Nephron progenitor cell (in vitro differentiated cells): ENCODE data around the gene XYLT2.

Experiments
- DNase-seq: peaks from one replicate; pipeline ENCODE4 v3.0.0; 2021
- H3K27ac Mint-ChIP-seq: 2 replicates; pipeline ENCODE4 v1.8.0; 2021; ENCODE audit warnings: mild to moderate bottlenecking, moderate library complexity, mixed read lengths
- H3K27me3 Mint-ChIP-seq: 2 replicates; pipeline ENCODE4 v1.8.0; 2021; ENCODE audit warnings: mild to moderate bottlenecking, low read depth, mixed read lengths; ENCODE audit not compliant: poor library complexity
- H3K36me3 Mint-ChIP-seq: 2 replicates; pipeline ENCODE4 v1.8.0; 2021; ENCODE audit warnings: low read depth, mixed read lengths
- H3K4me1 Mint-ChIP-seq: 2 replicates; pipeline ENCODE4 v1.8.0; 2021; ENCODE audit warnings: mixed read lengths
- H3K4me3 Mint-ChIP-seq: 2 replicates; pipeline ENCODE4 v1.8.0; 2021; ENCODE audit warnings: mild to moderate bottlenecking, moderate library complexity, mixed read lengths
- H3K9me3 Mint-ChIP-seq: 2 replicates; pipeline ENCODE4 v1.8.0; 2021; ENCODE audit warnings: mild to moderate bottlenecking, moderate library complexity, mixed read lengths
- TF ChIP-seq, protein P1 (sequence below): fragments of 200-600 bp; sonication (generic); IDR thresholded peaks from 2 replicates; pipeline ENCODE4 v1.5.0; 2021; ENCODE audit warnings: antibody characterized with exemption

The XYLT2 gene

DNA sequence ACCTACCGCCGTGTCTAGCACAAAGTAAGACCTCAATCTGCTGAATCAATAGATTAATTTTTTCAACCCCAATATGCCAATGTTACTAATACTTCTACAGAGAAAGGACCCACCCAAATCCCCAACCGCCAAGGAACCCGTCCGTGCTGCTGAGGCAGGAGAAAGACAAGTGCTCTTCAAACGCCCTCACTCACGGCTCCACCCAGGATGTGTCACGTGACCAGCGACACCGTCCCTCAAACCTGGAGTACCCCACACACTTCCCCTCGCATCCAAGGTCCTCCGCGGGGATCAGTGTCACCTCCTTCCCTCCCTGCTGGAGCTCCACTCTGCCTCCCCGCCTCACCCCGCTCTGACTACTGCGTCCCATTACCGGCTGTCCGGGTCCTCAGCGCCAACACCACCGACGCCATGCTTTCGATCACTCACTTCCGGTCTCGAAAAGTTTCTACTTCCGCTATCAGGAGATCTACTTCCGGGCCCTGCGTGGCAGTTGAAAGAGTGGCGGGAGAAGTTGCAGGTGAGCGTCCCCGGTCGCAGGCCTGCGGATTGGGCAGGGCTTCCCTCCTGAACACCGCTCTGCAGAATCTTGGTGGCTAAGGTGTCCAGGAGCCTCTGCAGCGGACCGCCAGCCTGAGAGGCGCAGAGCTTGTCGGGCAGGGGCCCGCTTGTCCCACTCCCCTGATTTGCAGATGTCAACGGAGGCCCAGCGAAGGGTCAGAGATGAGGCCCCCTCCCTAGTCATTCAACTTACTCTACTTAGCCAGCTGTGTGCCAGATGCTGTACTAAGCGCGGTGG, 27.0 kb downstream of the XYLT2 start, which contains the start of the genes EME1 and MRPL27:
Gene EME1 (plus strand): TSS at position 472 of the 799 bp plus-strand sequence. CDS start 1,980 bp downstream, outside the sequence.
Gene MRPL27 (minus strand): TSS at position 427 of the 799 bp plus-strand sequence. CDS start 14 bp downstream, at position 413.
- H3K4me1 Mint-ChIP-seq = peaks cover 32% of the 10 kb centered on the region
- peaks cover 3% of the 10 kb centered on the region for H3K27me3 Mint-ChIP-seq
- H3K27ac Mint-ChIP-seq = peak within 1 kb of the TSS; percentile 99
- peak; percentile 74 for DNase-seq
- H3K36me3 Mint-ChIP-seq = peaks cover 37% of the 10 kb centered on the region
- TF ChIP-seq, protein P1, sequence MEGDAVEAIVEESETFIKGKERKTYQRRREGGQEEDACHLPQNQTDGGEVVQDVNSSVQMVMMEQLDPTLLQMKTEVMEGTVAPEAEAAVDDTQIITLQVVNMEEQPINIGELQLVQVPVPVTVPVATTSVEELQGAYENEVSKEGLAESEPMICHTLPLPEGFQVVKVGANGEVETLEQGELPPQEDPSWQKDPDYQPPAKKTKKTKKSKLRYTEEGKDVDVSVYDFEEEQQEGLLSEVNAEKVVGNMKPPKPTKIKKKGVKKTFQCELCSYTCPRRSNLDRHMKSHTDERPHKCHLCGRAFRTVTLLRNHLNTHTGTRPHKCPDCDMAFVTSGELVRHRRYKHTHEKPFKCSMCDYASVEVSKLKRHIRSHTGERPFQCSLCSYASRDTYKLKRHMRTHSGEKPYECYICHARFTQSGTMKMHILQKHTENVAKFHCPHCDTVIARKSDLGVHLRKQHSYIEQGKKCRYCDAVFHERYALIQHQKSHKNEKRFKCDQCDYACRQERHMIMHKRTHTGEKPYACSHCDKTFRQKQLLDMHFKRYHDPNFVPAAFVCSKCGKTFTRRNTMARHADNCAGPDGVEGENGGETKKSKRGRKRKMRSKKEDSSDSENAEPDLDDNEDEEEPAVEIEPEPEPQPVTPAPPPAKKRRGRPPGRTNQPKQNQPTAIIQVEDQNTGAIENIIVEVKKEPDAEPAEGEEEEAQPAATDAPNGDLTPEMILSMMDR = no peak
- no peaks in the 10 kb centered on the region for H3K9me3 Mint-ChIP-seq
- peak within 1 kb of the TSS; percentile 99 for H3K4me3 Mint-ChIP-seq

DNA sequence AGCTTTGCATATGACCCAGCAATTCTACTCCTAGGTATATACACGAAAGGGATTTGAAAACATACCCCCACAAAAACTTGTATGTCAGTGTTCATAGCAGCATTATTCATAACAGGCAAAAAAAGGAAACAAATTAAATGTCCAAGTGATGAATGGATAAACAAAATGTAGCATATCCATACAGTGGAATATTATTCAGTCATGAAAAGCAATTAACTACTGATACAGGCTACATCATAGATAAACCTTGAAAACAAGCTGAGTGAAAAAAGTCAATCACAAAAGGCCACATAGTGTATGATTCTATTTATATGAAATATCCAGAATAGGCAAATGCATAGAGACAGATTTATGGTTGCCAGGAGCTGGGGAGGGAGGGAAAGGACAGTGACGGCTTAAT, 27.8 kb downstream of the XYLT2 start:
- TF ChIP-seq, protein P1 = no peak
- Mint-ChIP-seq H3K27ac (no peak overlapping the region), H3K9me3 (no peaks in the 10 kb centered on the region), H3K4me3 (peak overlapping the region; percentile 99), H3K36me3 (peaks cover 29% of the 10 kb centered on the region), H3K4me1 (peaks cover 32% of the 10 kb centered on the region), H3K27me3 (no peaks in the 10 kb centered on the region)
- DNase-seq = no peak

DNA sequence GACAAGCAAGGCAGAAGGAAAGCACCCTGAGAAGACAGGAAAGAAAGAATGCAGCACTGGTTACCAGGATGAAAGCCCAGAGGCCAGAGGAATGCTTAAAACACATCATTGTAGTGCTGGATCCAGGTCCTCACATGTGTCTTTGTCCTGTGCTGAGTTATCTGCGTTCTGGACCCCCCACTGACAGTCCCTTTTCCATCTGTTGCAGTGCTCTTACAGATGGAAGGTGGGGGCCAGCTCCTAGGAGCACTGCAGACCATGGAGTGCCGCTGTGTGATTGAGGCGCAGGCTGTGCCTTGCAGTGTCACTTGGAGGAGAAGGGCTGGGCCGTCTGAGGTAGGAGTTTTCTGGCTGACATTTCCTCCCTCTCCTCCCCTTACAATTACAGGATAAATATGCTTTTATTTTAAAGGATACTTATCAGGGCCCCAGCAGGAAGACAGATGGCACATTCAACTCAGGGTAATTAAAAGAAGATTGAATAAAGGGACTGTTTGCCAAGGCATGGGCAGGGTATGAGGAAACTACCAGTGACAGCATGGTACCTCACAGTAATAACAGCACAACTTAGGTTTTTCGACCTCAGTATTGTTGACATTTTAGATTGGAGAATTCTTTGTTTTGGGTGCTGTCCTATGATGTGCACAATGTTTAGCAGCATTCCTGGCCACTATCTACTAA, 30.1 kb downstream of the XYLT2 start:
- Mint-ChIP-seq H3K9me3 (no peaks in the 10 kb centered on the region), H3K27me3 (no peaks in the 10 kb centered on the region), H3K27ac (no peak overlapping the region), H3K36me3 (peaks cover 10% of the 10 kb centered on the region), H3K4me1 (peaks cover 28% of the 10 kb centered on the region), H3K4me3 (no peak overlapping the region)
- TF ChIP-seq, protein P1 = no peak
- DNase-seq = no peak

DNA sequence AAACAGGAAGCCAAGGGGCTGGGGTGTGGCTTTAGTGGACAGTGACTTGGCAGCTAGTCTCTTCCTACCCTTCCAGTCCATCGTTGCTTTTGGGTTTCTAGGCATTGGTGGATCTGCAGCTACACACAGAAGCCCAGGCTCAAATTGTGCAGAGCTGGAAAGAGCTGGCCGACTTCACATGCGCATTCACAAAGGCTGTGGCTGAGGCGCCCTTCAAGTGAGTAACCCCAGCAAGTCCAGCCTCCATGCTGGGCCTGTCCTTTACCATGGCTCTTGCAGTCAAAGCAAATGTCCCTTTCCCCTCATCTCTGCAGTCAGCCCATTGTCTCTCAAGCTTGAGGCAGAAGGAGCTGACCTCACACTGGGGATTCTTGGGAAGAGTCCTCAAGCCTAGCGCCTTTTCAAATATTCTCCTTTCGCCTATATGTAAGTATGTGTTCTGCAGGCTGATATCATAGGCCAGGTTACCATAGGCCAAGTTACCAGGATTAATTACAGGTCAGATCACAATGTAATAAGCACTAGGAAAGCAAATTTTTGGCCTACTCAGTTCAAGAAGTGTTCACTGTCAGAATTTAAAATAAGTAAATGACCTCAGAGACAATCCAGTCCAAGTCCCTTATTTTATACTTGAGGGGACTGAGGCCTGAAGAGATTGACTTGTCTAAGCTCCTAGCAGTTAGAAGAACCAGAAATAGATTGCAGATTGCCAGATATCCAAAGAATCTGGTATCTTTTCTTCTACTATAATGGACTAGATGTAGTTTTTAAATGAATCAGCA, 33.6 kb downstream of the XYLT2 start:
- no peak overlapping the region for H3K4me3 Mint-ChIP-seq
- TF ChIP-seq, protein P1 = no peak
- H3K9me3 Mint-ChIP-seq = no peaks in the 10 kb centered on the region
- DNase-seq = no peak
- H3K27ac Mint-ChIP-seq = peak overlapping the region; percentile 51
- H3K27me3 Mint-ChIP-seq = no peaks in the 10 kb centered on the region
- H3K4me1 Mint-ChIP-seq = no peaks in the 10 kb centered on the region
- H3K36me3 Mint-ChIP-seq = peaks cover 20% of the 10 kb centered on the region

DNA sequence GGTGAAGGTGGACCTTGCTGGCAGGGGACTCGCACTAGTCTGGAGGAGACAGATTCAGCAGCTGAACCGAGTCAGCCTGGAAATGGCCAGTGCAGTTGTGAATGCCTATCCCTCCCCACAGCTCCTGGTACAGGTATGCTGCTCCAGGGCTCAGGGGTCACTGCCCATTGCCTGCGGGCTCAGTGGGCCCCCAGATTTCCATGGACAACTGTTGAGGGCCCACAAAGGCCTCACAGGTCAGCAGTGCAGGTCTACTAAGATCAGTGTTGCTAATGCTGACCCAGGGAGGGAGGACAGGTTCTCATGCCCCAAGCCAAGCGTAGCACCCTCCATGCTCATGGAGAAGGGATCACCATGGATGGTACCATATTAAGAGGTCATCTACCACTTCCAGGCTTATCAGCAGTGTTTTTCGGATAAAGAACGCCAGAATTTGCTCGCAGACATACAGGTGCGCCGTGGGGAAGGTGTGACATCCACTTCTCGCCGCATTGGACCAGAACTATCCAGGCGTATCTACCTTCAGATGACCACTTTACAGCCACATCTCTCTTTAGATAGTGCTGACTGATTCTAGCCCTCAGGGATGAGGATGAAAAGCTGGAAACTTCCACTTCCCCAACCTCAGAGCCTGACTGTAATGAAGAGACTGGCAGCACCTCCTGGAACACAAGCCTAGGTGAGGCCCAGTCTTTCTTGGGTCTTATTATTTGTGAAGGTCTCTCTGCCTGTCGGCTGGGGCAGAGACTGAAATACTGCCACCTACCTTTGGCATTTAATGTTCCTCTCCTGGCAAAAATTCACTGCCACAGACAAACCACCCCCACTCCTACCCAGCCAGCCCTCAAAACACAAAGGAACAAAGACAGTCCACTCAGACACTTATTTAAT, 34.7 kb downstream of the XYLT2 start:
- no peaks in the 10 kb centered on the region for H3K4me1 Mint-ChIP-seq
- H3K27me3 Mint-ChIP-seq = no peaks in the 10 kb centered on the region
- H3K9me3 Mint-ChIP-seq = no peaks in the 10 kb centered on the region
- no peak overlapping the region for H3K27ac Mint-ChIP-seq
- peaks cover 30% of the 10 kb centered on the region for H3K36me3 Mint-ChIP-seq
- TF ChIP-seq, protein P1 = no peak
- H3K4me3 Mint-ChIP-seq = no peak overlapping the region
- no peak for DNase-seq
